PC-3 (cell line): ENCODE data around the gene NXPE4.

Experiments used
- EZH2 ChIP-seq: fragments of 300-600 bp; sonication (generic); IDR thresholded peaks from one replicate; pipeline ENCODE4 v1.6.1; 2017; ENCODE audit warnings: antibody characterized with exemption, mild to moderate bottlenecking, low read length; ENCODE audit not compliant: unreplicated experiment
- EZH2phosphoT487 ChIP-seq: fragments of 300-600 bp; sonication (generic); IDR thresholded peaks from 2 replicates; pipeline ENCODE4 v1.6.1; 2018; ENCODE audit warnings: mild to moderate bottlenecking, antibody characterized with exemption, low read length, borderline replicate concordance
- TF ChIP-seq, protein P1 (sequence below): fragments of 300-600 bp; sonication (generic); conservative IDR thresholded peaks from 2 replicates; pipeline ENCODE4 v1.5.1; 2017; ENCODE audit warnings: antibody characterized with exemption, low read depth, mild to moderate bottlenecking, low read length

DNA sequence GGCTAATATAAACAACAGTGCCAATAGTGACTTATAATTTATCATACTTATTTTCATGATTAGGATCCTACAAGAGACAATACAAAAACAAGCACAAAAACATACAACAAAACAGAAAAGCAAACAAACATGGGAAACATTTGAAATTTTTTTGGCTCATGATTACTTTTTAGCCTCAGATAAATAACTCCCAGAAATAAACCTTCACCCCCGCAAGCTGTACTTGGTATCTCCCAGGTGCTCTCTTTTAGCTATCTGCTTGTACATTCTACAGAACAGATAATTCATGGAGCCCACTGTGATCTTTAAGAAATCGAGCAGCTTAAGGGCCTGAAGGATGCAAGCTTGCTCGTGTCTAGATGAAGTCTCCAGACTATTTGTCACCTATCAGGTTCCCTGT, 883 bp downstream of the NXPE4 start:
- TF ChIP-seq, protein P1, sequence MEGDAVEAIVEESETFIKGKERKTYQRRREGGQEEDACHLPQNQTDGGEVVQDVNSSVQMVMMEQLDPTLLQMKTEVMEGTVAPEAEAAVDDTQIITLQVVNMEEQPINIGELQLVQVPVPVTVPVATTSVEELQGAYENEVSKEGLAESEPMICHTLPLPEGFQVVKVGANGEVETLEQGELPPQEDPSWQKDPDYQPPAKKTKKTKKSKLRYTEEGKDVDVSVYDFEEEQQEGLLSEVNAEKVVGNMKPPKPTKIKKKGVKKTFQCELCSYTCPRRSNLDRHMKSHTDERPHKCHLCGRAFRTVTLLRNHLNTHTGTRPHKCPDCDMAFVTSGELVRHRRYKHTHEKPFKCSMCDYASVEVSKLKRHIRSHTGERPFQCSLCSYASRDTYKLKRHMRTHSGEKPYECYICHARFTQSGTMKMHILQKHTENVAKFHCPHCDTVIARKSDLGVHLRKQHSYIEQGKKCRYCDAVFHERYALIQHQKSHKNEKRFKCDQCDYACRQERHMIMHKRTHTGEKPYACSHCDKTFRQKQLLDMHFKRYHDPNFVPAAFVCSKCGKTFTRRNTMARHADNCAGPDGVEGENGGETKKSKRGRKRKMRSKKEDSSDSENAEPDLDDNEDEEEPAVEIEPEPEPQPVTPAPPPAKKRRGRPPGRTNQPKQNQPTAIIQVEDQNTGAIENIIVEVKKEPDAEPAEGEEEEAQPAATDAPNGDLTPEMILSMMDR, result no peak
- TF ChIP-seq EZH2phosphoT487, result no peak
- no peak for TF ChIP-seq EZH2
